NCI-H2196 (cell line): Measurements from ENCODE around the gene PAK3.

Experiments used
- DNase-seq: peaks from one replicate; lab custom pipeline; 2025; ENCODE audit not compliant: unreplicated experiment; lab: John Stamatoyannopoulos, UW

Gene PAK3

DNA sequence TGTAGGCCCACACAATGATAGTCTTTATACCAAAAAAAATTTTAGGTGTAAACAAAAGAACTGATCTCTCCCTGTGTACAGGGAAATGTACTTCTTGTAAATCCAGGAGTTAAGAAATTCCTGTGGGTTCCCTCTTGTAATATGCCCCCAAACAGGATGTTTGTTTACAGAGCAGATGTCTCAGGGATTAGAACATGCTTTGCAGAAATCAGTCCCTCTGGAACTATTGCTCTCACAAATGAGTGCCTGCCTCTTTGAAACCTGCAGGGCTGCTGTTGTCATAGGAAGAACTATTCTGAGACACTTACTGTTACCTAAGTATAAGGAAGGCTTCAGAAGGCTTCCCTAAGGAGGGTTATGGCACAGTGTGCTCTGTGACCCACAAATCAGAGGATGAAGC lies 35.6 kb downstream of the PAK3 start:
- DNase-seq = no peak

DNA sequence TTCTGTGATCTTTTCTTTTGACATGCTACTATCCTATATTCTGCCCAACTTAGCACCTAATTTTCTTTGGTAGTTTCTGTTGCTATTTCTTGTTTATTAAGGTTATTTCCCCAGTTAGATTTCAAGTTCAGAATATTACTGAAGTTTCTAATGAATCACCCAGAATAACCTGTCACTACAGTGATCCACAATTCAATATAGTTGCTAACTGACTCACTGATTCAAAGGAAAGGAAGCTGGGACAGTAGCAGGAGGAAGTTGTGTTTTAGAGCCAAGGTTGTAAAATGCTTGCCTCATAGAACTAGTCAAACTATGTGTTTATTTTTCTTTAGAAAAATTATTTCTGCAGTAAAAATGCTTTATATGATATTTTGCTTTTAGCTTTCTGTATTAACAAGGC lies 37.4 kb downstream of the PAK3 start:
- DNase-seq = no peak

DNA sequence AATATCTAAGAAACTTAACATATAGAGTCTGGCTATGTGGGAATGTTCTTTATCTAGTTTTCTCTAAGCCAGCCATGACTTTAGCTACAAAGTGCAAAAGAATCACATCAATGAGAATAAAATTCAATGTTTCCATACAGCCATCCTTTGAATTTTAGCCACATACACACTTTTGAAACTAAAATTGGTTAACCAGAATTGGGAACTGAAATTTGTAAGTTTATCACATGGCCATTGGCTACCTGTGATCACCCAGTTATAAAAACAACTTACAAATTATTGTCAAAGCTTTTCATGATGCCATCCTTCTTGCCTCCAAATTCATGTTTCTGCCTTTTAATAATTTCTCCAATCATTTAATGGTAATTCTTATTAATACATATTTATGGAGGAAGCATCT lies 49.9 kb downstream of the PAK3 start:
- DNase-seq = no peak

DNA sequence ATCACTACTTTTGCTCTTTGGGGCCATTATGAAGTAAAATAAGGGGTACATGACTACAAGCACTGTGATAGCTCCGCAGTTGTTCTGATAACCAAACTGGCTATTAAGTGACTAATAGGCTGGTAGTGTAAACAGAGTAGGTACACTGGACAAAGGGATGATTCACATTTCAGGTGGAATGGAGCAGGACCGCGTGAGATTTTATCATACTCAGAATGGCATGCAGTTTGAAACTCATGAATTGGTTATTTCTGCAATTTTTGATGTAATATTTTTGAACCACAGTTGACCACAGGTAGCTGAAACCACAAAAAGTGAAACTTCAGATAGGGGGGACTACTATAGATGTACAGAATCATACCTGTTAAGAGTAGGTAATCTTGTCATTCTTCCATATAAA lies 55.8 kb downstream of the PAK3 start:
- DNase-seq = no peak

DNA sequence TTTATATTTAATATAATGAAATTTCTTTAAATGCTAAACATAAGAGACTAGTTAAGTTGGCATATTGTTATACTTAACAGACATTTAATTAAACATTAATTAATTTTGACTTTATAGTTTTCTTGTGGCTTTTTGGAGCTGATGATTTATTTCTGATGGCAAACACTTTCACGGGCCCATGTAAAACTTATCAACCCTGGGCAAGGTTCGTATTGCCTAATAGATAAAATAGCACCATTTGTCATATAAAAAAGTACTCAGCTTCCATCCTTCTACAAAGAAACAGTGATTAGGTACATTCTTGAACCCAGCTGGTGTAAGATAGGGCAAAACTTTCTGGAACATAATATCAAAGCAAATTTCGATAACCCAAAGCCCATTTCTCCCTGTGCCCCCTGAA lies 63.2 kb downstream of the PAK3 start:
- DNase-seq = no peak

DNA sequence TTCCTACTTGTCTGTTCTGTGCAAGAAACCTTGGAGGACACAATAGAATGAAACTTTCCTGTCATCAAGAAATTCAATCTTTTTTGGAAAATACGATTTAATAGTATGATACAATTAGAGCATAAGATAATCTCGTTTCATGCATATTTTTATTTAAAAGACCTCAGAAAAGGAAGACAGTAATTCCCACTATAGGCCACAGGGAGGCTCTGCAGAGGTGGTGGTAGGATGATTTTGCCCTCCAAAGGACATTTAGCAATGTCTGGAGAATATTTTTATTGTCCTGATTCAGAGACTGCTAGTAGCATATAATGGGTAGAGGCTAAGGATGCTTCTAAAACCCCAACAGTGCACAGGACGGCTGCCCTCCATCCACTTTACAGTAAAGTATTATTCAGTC lies 68.7 kb downstream of the PAK3 start:
- DNase-seq = no peak

DNA sequence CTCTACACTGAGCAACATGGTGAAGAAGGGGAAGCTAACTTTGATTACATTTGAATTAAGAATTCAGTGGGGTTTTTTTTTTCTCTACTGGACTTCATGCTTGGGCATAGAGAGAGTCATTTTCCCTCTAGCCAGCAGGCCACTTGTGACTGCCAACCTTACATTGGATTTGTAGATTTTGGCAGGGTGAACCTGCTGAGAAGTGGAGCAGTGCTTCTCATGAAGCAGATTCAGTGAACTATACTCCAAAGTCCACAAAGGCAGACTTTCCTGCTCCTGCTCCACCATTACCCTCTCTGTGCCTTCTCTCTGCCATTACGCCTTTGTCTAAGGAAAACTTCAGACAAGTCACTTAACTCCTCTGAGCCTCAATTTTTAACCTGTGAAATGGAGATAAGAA lies 69.9 kb downstream of the PAK3 start:
- DNase-seq = no peak

DNA sequence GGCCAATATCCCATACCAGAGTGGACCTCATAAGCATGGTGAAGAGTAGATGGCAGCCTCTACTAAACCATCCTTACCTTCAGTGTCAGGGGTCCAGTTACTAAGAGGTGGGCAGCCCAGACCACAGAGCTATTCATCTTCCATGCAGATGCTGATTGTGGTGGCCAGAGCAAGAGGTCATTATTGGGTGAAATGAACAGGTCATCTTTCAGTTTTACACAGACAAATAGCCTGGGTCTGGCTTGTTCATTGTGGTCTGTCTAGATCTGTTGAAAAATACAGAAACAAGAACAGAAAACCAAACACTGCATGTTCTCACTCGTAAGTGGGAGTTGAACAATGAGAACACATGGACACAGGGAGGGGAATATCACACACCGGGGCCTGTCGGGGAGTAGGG lies 71.3 kb downstream of the PAK3 start:
- no peak for DNase-seq

DNA sequence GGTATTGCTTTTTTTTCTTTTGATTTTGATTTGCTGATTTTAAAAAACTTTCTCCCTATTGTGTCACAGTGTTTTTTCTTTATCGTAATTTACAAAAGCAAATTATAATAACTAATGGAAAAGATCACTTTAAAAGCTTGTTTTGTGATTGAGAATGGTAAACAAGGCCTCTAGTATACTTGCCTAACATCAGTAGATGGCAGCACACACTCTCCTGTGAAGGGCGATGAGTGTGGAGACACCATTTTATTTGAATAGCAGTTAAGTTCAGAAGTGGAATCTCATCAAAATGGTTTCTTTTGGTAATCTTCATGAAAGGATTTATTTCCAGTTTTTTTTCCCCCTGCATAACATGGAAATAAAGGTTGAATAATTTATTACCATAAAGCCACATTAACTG lies 72.3 kb downstream of the PAK3 start:
- DNase-seq = no peak

DNA sequence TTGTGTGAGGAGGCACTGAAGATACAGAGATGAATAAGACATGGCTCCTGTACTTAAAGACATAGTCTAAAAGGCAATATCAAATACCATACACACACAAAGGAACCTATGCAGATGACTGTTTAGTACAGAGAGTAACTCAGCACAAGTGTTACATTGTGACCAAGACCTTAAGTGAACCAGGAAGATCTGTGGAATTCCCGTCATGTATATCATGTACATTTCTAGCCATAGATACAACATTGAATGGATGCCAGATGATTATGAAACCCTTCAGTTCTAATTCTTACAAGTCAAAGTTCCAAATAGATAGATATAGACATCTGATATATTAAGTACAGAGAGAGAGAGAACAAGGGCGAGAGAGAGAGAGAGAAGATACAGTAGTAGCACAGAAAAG lies 73.2 kb downstream of the PAK3 start:
- no peak for DNase-seq

DNA sequence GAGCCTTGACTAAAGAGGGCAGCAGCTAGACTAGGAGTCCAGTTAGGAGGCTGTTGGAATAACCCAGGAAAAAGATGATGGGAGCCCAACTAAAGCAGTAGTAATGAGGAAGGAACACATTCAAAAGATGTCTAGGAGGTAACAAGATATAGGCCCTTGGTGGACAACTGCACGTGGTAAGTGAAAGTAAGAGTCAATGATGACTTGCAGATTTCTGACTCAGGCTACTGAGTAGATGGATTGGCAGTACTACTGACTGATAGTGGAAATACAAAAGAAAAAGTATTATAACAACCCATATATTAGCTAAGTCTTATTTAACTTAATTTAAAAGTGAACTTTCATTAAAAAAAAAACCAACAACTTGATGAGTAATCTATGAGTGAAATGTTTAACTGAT lies 74.0 kb downstream of the PAK3 start:
- no peak for DNase-seq

DNA sequence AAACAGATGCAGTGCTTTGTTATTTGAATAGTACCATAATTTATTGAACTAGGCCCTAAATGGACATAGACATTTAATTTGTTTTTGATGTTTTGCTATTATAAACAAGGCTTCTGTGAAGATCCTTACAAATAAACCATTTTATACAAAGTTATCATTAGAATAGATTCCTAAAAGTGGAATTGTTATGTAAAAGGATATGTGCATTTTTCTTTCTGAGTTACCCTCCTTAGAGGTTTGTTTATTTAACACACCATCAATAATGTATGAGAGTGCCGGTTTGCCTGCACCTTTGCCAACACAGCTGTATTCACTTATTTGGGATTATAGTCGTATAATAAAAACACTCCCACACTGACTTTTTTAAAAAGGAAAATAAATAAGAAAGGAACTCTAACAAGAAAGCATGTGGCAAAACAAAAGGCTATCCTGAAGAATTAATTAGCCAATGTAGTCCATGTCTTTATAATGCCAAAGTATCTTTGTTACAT lies 84.8 kb downstream of the PAK3 start:
- no peak for DNase-seq

DNA sequence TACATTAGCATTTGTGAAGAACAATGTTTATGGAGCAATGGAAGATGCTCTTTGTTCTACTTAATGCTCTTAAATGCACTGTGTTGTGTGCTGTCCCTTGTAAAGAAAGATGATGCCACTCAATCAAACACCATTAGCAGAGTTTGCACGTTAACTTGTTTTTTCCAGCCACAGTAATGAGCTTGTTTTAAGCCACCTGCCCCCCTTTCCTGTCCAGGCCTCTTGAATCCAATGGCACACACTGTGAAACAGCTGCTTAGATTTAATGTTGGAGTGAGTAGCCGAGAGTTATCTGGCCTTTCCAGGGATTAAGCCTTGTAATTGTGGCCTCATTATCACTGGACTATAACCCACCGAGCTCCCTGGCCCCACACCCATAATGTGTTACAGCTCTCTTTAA lies 86.0 kb downstream of the PAK3 start:
- no peak for DNase-seq

DNA sequence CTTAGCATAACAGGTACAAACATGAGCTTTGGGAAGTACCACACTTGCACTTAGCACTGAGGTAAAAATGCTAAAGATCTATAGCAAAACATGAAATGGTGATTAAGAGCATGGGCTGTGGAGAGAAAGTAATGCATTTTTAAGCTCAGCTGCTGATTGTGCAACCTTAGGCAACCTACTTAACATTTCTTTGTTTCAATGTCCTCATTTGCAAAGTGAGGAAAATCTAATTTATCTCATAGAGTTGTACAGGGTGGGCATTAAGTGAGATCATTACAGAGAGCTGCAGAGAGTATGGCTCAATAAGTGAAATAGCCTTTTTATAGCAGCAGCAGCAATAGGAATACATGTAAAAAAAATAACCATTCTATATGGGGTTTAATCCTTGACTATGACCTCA lies 87.0 kb downstream of the PAK3 start:
- DNase-seq = no peak

DNA sequence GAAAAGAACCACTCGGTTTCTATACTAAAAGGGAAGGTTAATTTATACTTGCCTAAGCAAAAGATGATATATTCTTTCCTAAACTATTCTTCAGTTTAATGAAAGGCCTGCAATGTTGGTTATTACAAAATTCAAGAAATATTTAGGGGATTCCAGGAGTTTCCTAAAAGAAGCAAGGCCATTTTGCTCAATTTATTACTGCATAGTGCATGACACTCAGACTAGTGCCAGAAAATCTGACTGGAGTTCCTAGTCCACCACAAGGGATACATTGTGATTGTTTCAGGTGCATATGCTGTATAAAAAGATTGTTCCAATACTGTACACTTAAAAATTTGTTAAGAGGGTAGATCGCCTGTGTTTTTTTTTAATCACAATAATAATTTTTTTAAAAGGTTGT lies 95.6 kb downstream of the PAK3 start:
- no peak for DNase-seq

DNA sequence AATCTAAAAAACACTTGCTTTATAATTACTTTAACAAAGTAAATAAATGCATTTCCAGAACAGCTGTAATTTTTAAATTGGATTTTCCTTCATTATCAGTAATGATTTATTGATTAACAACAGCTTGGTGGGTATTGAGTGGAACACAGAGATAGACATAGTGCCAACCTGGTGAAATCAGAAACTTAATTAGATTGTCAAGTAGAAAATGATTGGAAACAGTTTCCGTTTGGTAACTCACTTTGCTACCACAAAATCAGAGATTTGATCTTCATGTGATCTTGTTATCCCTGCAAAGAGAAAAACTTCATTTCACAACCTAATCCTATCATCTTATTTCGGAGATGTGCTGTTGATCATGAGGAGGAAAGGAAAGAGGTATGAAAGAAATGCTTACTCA lies 103.5 kb downstream of the PAK3 start:
- no peak for DNase-seq

DNA sequence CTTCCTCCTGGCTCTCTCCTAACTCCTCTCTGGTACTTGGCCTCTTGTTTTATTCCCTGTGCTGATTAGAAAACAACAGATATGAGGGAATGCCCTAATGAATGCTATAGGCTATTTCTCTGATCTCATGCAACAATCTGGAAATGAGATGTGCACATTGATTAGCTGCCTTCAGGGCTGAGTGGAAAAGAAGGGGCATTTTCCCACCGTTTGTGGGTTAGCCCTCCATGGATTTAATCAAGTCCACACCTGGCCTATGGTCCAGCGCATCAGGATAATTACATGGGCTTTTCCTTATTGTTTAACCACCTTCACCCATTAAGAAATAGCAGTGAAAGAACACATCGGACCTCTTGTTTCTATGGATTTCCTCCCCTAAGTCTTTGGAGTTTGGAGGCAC lies 104.3 kb downstream of the PAK3 start:
- no peak for DNase-seq

DNA sequence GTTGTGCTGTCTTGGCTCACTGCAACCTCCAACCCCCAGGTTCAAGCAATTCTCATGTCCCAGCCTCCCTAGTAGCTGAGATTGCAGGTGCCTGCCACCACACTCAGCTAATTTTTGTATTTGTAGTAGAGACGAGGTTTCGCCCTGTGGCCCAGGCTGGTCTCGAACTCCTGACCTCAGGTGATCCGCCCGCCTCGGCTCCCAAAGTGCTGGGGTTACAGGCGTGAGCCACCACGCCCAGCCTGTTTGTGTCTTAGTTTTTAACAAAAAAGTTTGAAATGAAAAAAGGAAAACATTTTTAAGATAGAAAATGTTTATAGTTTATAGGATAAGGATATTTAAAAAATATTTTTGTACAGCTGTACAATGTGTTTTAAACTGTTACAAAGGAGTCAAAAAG lies 111.9 kb downstream of the PAK3 start:
- no peak for DNase-seq

DNA sequence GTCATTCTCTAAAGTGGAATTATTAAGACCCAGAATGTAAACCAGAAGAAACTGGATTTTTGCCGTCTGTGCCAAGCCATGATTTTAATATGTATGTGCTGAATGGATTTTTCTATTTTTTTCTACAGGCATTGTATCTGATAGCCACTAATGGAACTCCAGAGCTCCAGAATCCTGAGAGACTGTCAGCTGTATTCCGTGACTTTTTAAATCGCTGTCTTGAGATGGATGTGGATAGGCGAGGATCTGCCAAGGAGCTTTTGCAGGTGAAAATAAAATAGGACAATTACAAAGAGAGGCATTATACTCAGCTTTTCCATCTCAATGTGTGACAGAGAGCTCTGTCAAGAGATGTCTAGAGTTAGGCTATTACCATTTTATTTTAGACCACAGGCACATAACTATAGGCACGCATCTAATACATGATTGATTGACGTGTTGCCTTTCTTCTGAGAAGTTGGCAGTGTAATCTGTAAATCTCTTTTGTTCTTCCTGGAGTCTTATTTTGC lies 120.4 kb downstream of the PAK3 start:
- DNase-seq = no peak

DNA sequence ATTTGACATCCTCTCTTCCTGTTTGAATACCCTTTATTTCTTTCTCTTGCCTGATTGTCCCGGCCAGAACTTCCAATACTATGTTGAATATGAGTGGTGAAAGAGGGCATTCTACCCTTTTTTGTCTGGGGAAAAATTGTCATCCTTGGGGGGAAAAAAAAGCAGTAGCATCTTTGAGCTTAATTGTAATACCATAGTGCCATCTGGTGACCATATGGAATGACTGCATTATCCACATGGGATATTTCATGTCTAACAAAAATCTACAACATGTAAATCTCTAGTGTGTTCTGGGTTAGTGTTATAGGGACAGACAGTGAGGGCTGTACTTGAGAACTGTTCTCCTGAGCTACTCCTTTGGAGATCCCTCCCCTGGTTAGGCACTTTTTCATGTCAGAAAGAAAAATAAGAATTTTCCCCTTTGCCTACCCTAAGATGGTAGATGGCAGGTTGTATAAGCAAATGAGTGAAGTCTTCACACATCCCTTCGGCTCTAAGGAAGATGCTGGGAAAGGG lies 148.3 kb downstream of the PAK3 start:
- DNase-seq = no peak

DNA sequence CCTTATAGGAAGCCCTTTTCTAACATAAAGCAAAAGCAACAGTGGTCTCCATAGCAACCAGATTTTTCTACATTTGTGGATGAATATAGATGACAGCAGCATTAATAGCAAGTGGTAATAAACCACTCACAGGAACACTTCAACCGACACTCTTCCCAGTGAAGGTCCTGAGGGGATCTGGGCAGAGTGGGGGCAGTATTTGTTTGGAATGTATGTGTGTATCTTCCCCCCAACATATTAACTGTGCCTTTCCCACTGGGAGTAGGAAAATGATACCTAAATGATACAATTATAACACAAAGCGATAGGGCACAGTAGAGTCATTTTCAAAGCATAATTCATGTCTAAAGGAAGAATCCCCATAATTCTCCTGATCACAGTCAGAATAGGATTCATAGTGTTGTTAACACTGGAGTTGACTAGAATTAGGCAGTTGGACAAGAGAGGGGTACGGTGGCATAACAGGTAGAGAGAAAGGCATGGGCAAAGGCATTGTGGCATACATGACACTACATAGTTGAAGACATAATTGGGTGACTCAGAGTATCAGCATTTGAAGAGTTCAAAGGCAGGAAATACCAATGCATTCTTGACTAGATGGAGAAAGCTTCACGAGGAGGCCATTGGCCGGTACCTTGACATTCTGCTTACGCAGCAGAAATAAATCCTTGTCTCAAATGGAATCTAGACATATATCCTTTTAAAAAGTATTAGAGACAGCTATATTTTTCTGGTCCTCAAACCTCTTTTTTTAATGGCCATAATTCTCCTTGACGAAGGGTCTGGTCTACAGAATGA lies 159.1 kb downstream of the PAK3 start:
- DNase-seq = no peak

DNA sequence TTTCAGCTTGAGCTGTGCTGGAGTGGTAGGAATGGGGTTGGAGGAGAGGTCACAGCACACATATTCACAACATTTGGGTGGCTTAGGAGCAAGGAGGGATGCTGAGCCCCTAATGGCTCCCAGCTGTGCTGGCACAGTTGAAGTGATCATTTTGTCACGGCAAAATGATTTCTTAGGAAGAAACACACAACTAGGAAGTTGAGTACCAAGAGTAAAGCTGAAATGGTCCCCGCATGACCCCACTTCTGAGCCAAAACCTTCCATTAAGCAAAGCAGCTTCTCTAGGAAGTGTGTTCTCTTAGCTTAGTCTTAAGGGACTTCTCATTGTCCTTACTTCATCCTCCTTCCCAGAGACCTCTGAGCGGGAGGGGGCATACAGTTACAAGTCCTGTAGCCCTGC lies 161.7 kb downstream of the PAK3 start:
- no peak for DNase-seq

DNA sequence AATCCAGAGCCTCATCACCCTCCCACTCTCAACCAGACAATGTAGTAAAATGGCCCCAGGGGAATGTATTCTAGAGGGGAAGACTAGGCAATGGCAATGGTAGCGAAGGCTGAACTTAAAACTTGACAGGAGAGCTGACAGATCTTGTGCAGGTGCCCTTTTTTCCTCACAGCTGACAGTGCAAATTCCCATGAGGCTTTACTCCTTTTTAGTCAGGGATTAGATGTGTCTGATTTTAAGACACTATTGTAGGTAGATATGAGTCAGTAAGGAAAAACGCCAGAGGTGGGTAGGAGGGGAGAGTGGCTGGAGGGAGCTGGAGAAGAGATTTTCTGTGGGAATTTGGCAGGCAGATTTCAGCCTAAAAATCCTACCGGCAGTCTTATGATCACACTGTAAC lies 163.6 kb downstream of the PAK3 start:
- DNase-seq = no peak
